Retinal pigment epithelial cell (primary cell): ENCODE measurements around the gene PASK.

Source experiments
- DNase-seq: peaks from one replicate; pipeline ENCODE4 v3.0.0-alpha.2; 2010; ENCODE audit warnings: low read depth
- H3K4me3 ChIP-seq: 2 replicates; pipeline ENCODE4 v1.5.1; 2011; ENCODE audit warnings: mild to moderate bottlenecking, low read length, control low read depth, moderate library complexity
- CTCF ChIP-seq: conservative IDR thresholded peaks from 2 replicates; pipeline ENCODE4 v1.5.1; 2011; ENCODE audit warnings: low read depth, low read length, control low read depth, inconsistent platforms

Gene PASK

GRCh38 chr2:241081643-241082340 is 67.5 kb downstream of the PASK start:
- no peak for DNase-seq
- TF ChIP-seq CTCF, result no peak
- H3K4me3 ChIP-seq, result no peak overlapping the region

- no peak overlapping the region for H3K4me3 ChIP-seq
- no peak for DNase-seq
- no peak for TF ChIP-seq CTCF
Measured at GRCh38 chr2:241081190-241081642, 68.1 kb downstream of the PASK start.

GRCh38 chr2:241080405-241081189 is 68.7 kb downstream of the PASK start:
- DNase-seq, result no peak
- no peak overlapping the region for H3K4me3 ChIP-seq
- TF ChIP-seq CTCF, result no peak

- DNase-seq, result no peak
Measured at GRCh38 chr2:241074901-241075540, 74.3 kb downstream of the PASK start.

GRCh38 chr2:241074065-241074818 is 75.0 kb downstream of the PASK start:
- H3K4me3 ChIP-seq, result no peak overlapping the region
- DNase-seq, result no peak
- no peak for TF ChIP-seq CTCF

More at GRCh38 chr2:241074901-241075540, 74.3 kb downstream of the PASK start:
- no peak overlapping the region for H3K4me3 ChIP-seq
- no peak for TF ChIP-seq CTCF

- no peak overlapping the region for H3K4me3 ChIP-seq
- no peak for TF ChIP-seq CTCF
- no peak for DNase-seq
Measured at GRCh38 chr2:241073166-241074064, 75.9 kb downstream of the PASK start.
